ENCODE measurements around the gene TNN.

DNA sequence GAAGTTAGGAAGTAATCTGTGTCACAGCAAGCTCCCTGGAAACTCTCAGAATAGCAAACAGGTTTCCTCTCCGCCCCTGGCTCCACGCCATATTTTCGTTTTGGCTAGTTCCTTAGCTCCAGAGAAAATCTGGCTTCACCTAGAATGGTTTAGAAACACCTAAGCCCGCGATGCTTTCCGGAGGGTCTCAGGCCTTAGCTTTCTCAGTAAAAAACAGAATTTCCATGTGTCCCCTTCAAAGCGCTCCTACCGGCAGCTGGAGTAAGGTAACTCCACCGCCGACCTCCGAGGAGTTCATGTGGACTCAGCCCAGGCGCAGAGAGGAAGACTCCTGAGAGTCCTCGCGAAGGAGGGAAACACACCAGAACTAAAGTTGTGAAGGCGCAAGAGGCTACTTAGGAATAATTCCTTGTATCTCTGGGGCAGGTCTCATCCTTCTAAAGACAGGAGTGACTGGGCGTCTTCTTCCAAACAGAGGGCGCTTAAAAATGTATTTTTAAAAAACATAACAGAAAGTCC is 124.5 kb downstream of the TNN start:
- TF ChIP-seq POLR2AphosphoS5 (IDR thresholded peaks at IDR 0.05): no peak
- TF ChIP-seq EP300 (IDR thresholded peaks at IDR 0.05): no peak

All from stomach (tissue), 4 donors.